Thymus (tissue), 2 donors: ENCODE results near the gene SLC35E4. TPM values are rescaled to one million over a fixed set of nuclear protein-coding genes. Genes with fewer than 3 reads are reported as not detected.

Experiments
- polyA plus RNA-seq: library from polyadenylated mRNA; stranded (reverse); fragments of 200-250 nt; gene quantifications from one replicate; pipeline ENCODE4 v1.2.3, GENCODE V29; 2013
- total RNA-seq: library from RNA; stranded (reverse); fragments of 120-200 nt; gene quantifications from one replicate; pipeline ENCODE4 v1.2.4, GENCODE V29; 2013
- donor health status: healthy.

The SLC35E4 gene
- total and polyA plus RNA-seq, 2 donors, result 0.57 to 1.2 TPM

Other genes with a start within 250 kb of the SLC35E4 start
- gene RNF215, start 248.4 kb upstream of the SLC35E4 start, total RNA-seq, result 6.4 TPM
- gene RNF215, start 248.4 kb upstream of the SLC35E4 start, polyA plus RNA-seq, result 11.1 TPM
- gene SEC14L2, start 238.8 kb upstream of the SLC35E4 start, total RNA-seq, result 7.2 TPM
- 6.2 TPM for gene SEC14L2, start 238.8 kb upstream of the SLC35E4 start, polyA plus RNA-seq
- 23.9 TPM for gene MTFP1, start 210.0 kb upstream of the SLC35E4 start, total RNA-seq
- gene MTFP1, start 210.0 kb upstream of the SLC35E4 start, polyA plus RNA-seq, result 11.1 TPM
- gene SEC14L3, start 163.8 kb upstream of the SLC35E4 start, total RNA-seq, result 0.05 TPM
- gene SEC14L3, start 163.8 kb upstream of the SLC35E4 start, polyA plus RNA-seq, result 0.07 TPM
- gene SEC14L4, start 130.1 kb upstream of the SLC35E4 start, total RNA-seq, result 0.09 TPM
- gene SEC14L4, start 130.1 kb upstream of the SLC35E4 start, polyA plus RNA-seq, result 0.05 TPM
- 0.24 TPM for gene SEC14L6, start 89.0 kb upstream of the SLC35E4 start, total RNA-seq
- 0.39 TPM for gene SEC14L6, start 89.0 kb upstream of the SLC35E4 start, polyA plus RNA-seq
- gene GAL3ST1, start 61.1 kb upstream of the SLC35E4 start, total RNA-seq, result 0.09 TPM
- 0.46 TPM for gene GAL3ST1, start 61.1 kb upstream of the SLC35E4 start, polyA plus RNA-seq
- 53.3 TPM for gene PES1, start 43.9 kb upstream of the SLC35E4 start, total RNA-seq
- gene PES1, start 43.9 kb upstream of the SLC35E4 start, polyA plus RNA-seq, result 48.7 TPM
- gene TCN2, start 28.6 kb upstream of the SLC35E4 start, total RNA-seq, result 3.6 TPM
- gene TCN2, start 28.6 kb upstream of the SLC35E4 start, polyA plus RNA-seq, result 10.2 TPM
- gene DUSP18, start 32.1 kb downstream of the SLC35E4 start, total RNA-seq, result 3.3 TPM
- gene DUSP18, start 32.1 kb downstream of the SLC35E4 start, polyA plus RNA-seq, result 6.4 TPM
- 1.4 TPM for gene OSBP2, start 59.1 kb downstream of the SLC35E4 start, total RNA-seq
- 0.46 TPM for gene OSBP2, start 59.1 kb downstream of the SLC35E4 start, polyA plus RNA-seq